Calu3 (cell line): Measurements from ENCODE around the gene PTRHD1. TPM values are rescaled to one million over a fixed set of nuclear protein-coding genes. Genes with fewer than 3 reads are reported as not detected.

Source experiments
- BruUV-seq: library from RNA; stranded (reverse); fragments of 400-500 nt; replicated peaks from 2 replicates; lab custom pipeline; 2021; lab: Mats Ljungman, UMichigan
- CTCF ChIA-PET: fragments of 300-600 bp; sonication (Branson Sonifier 250); formaldehyde crosslinking; loops from one replicate; lab custom pipeline; 2022; ENCODE audit warnings: antibody characterized with exemption; lab: Charles Lee
- DNase-seq: peaks from one replicate; pipeline ENCODE4 v3.0.0; 2022
- H3K27ac Mint-ChIP-seq: one replicate; pipeline ENCODE4 v1.8.0; 2022; ENCODE audit warnings: mixed read lengths; ENCODE audit not compliant: unreplicated experiment
- H3K27me3 Mint-ChIP-seq: one replicate; pipeline ENCODE4 v1.8.0; 2022; ENCODE audit warnings: mixed read lengths; ENCODE audit not compliant: unreplicated experiment
- H3K36me3 Mint-ChIP-seq: one replicate; pipeline ENCODE4 v1.8.0; 2022; ENCODE audit warnings: mild to moderate bottlenecking, moderate library complexity, mixed read lengths; ENCODE audit not compliant: insufficient read depth, unreplicated experiment
- H3K4me1 Mint-ChIP-seq: one replicate; pipeline ENCODE4 v1.8.0; 2022; ENCODE audit warnings: mild to moderate bottlenecking, low read depth, mixed read lengths; ENCODE audit not compliant: unreplicated experiment
- H3K4me3 Mint-ChIP-seq: one replicate; pipeline ENCODE4 v1.8.0; 2022; ENCODE audit warnings: mild to moderate bottlenecking, low read depth, moderate library complexity, mixed read lengths; ENCODE audit not compliant: unreplicated experiment
- H3K9me3 Mint-ChIP-seq: one replicate; pipeline ENCODE4 v1.8.0; 2022; ENCODE audit warnings: low read depth, mixed read lengths; ENCODE audit not compliant: unreplicated experiment
- CTCF ChIP-seq: fragments of 200-600 bp; IDR thresholded peaks from one replicate; pipeline ENCODE4 v1.8.0; 2022; ENCODE audit warnings: antibody characterized with exemption; ENCODE audit not compliant: unreplicated experiment
- intact Hi-C: fragments of 100-400 bp; cut with micrococcal nuclease; formaldehyde crosslinking; loops from one replicate; pipeline ENCODE4 v1.10.0; 2022; ENCODE audit not compliant: unreplicated experiment
- total RNA-seq: library from RNA; stranded (reverse); gene quantifications from 2 replicates; pipeline ENCODE4 v1.2.3, GENCODE V29; 2022

Gene PTRHD1
- total RNA-seq, 1 experiment from 2014 or later = 22.3 TPM

DNA sequence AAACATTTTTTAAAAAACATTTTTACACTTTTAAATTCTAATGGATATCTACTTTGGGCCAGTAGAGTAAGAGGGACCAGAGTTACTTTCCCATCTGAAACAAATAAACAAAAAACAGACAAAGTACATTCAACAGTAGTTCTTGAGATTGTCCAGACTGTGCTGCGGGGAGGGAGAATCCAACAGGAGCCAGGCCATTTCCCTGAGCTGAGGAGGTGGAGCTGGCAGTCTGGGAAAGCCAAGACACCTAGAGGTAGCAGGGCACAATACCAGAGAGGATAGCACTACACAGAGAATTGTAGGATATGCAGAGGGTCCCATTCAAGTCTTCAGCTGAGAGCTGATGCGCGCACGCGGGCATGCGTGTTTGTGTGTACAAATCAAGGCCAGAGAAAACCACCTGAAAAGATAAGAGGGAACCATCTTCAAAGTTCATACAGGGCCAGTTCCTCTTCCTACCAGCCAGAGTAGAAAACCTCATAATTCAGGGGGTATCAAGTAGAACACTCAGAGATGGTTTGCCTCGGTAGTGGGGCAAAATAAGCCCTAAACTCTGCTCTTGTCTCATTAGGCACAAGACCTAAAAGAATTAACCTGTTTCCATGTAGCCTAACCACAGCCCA is 44.0 kb downstream of the PTRHD1 start:
- intact Hi-C loops = no loop called here
- no TSS peak for BruUV-seq
- CTCF ChIA-PET = no interaction called here
- no peak for DNase-seq
- Mint-ChIP-seq H3K9me3 (no peaks in the 10 kb centered on the region), H3K27ac (no peak overlapping the region), H3K27me3 (no peaks in the 10 kb centered on the region), H3K4me1 (no peaks in the 10 kb centered on the region), H3K36me3 (no peaks in the 10 kb centered on the region), H3K4me3 (no peak overlapping the region)
- TF ChIP-seq CTCF = no peak

GRCh38 chr2:24747299-24747698 is 45.9 kb downstream of the PTRHD1 start:
- no peak overlapping the region for H3K4me3 Mint-ChIP-seq
- TF ChIP-seq CTCF = no peak
- BruUV-seq = no TSS peak
- intact Hi-C loops = no loop called here
- no peaks in the 10 kb centered on the region for H3K4me1 Mint-ChIP-seq
- DNase-seq = no peak
- H3K9me3 Mint-ChIP-seq = no peaks in the 10 kb centered on the region
- H3K27ac Mint-ChIP-seq = no peak overlapping the region
- CTCF ChIA-PET = no interaction called here
- H3K27me3 Mint-ChIP-seq = no peaks in the 10 kb centered on the region
- H3K36me3 Mint-ChIP-seq = no peaks in the 10 kb centered on the region

DNA sequence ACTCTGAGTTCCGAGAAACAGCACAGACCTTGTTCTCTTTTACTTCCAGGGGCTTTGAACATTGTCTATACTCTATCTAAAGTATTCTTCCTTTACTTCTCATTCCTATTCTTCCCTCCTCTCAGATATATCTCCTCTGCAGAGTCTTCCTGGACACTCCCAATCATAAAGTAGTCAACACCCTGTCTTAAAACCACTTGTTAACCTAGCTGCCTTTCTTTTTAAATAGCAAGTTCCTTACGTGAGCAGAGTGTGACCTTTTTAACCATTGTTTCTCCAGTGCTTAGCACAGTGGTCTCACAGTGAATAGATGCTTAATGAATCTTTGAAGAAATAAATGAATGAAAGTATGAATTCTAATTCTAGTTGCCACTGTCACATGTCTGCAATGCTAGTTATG is 47.4 kb downstream of the PTRHD1 start:
- H3K27ac Mint-ChIP-seq = no peak overlapping the region
- CTCF ChIA-PET = interaction anchor here (0.6 kb wide), 1 partner anchor 14 kb away, joined by 3 read pairs; no protein-coding TSS in a partner anchor
- intact Hi-C loops = no loop called here
- H3K9me3 Mint-ChIP-seq = no peaks in the 10 kb centered on the region
- no peaks in the 10 kb centered on the region for H3K36me3 Mint-ChIP-seq
- DNase-seq = no peak
- TF ChIP-seq CTCF = no peak
- H3K27me3 Mint-ChIP-seq = no peaks in the 10 kb centered on the region
- BruUV-seq = no TSS peak
- H3K4me1 Mint-ChIP-seq = no peaks in the 10 kb centered on the region
- H3K4me3 Mint-ChIP-seq = no peak overlapping the region

DNA sequence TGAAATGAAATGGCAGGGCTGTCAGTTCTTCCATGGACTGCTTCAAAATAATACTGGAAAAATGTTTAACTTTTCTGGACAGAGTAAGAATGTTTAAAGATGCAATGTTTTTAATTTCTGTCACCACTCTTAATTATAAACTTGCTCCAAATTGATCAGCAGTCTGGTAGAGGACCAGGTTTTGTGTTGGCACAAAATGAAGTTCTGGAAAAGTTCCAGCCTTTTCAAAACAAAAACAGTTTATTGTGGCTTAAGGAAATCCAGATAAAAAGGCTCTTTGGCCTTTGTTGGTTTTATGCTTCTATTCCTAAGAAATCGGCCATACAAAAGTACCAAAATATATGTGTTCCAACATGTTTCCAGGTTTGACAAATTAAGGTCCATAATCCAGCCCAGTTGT is 48.8 kb downstream of the PTRHD1 start:
- intact Hi-C loops = no loop called here
- BruUV-seq = no TSS peak
- CTCF ChIA-PET = no interaction called here
- no peak for TF ChIP-seq CTCF
- H3K36me3 Mint-ChIP-seq = no peaks in the 10 kb centered on the region
- no peak overlapping the region for H3K27ac Mint-ChIP-seq
- H3K4me3 Mint-ChIP-seq = no peak overlapping the region
- no peak for DNase-seq
- no peaks in the 10 kb centered on the region for H3K27me3 Mint-ChIP-seq
- H3K9me3 Mint-ChIP-seq = no peaks in the 10 kb centered on the region
- no peaks in the 10 kb centered on the region for H3K4me1 Mint-ChIP-seq
